Keratinocyte (primary cell): ENCODE data around the gene MPP2. TPM values are rescaled to one million over a fixed set of nuclear protein-coding genes. Genes with fewer than 3 reads are reported as not detected.

Experiments used
- DNase-seq: peaks from one replicate; pipeline ENCODE4 v3.0.0-alpha.2; 2011; ENCODE audit warnings: low read depth, missing footprints, low spot score
- FAIRE-seq: peaks from 2 replicates; lab custom pipeline; 2011; peaks lifted over from hg19 to GRCh38; lab: Jason Lieb, UNC
- H2AFZ ChIP-seq: 2 replicates; pipeline ENCODE4 v1.6.0; 2012; ENCODE audit warnings: low read length, control low read depth, inconsistent platforms; ENCODE audit not compliant: control insufficient read depth
- H3K27ac ChIP-seq: 2 replicates; pipeline ENCODE4 v1.5.1; 2011; ENCODE audit warnings: low read length; ENCODE audit not compliant: control insufficient read depth, insufficient read depth
- H3K27me3 ChIP-seq: 3 replicates; pipeline ENCODE4 v1.6.0; 2011; ENCODE audit warnings: low read length; ENCODE audit not compliant: control insufficient read depth, insufficient read depth; ENCODE audit errors: extremely low read depth
- H3K36me3 ChIP-seq, 2 experiments: 2 replicates in 1 of 2; 3 replicates in 1 of 2; pipeline ENCODE4 v1.5.1; 2011; ENCODE audit warnings: low read length in 2 of 2, mild to moderate bottlenecking in 1 of 2; ENCODE audit not compliant: control insufficient read depth in 2 of 2, insufficient read depth in 2 of 2; ENCODE audit errors: extremely low read depth in 1 of 2
- H3K4me1 ChIP-seq: 3 replicates; pipeline ENCODE4 v1.5.1; 2011; ENCODE audit warnings: low read length; ENCODE audit not compliant: control insufficient read depth, insufficient read depth; ENCODE audit errors: extremely low read depth
- H3K4me2 ChIP-seq: 3 replicates; pipeline ENCODE4 v1.6.0; 2011; ENCODE audit warnings: low read depth, low read length; ENCODE audit not compliant: control insufficient read depth, insufficient read depth; ENCODE audit errors: extremely low read depth
- H3K4me3 ChIP-seq, 3 experiments: fragments of 200-600 bp in 1 of 3; sonication (generic) in 1 of 3; 2 replicates in 2 of 3; 3 replicates in 1 of 3; pipeline ENCODE4 v1.5.1; 2011 to 2016; ENCODE audit warnings: low read length in 3 of 3, mild to moderate bottlenecking in 3 of 3, control low read depth in 2 of 3, inconsistent platforms in 1 of 3, low read depth in 1 of 3, mixed read lengths in 1 of 3, mixed run types in 1 of 3, moderate library complexity in 1 of 3; ENCODE audit not compliant: control insufficient read depth in 2 of 3, insufficient read depth in 2 of 3; ENCODE audit errors: extremely low read depth in 1 of 3
- H3K79me2 ChIP-seq: 2 replicates; pipeline ENCODE4 v1.6.0; 2012; ENCODE audit warnings: low read length; ENCODE audit not compliant: control insufficient read depth, insufficient read depth
- H3K9ac ChIP-seq: 3 replicates; pipeline ENCODE4 v1.6.0; 2011; ENCODE audit warnings: low read length; ENCODE audit not compliant: control insufficient read depth, insufficient read depth; ENCODE audit errors: extremely low read depth
- H3K9me1 ChIP-seq: 3 replicates; pipeline ENCODE4 v1.6.0; 2011; ENCODE audit warnings: low read length; ENCODE audit not compliant: control insufficient read depth, insufficient read depth; ENCODE audit errors: extremely low read depth
- H3K9me3 ChIP-seq: 2 replicates; pipeline ENCODE4 v1.5.1; 2012; ENCODE audit warnings: low read depth, low read length; ENCODE audit not compliant: control insufficient read depth
- H4K20me1 ChIP-seq: 3 replicates; pipeline ENCODE4 v1.6.0; 2011; ENCODE audit warnings: low read length; ENCODE audit not compliant: control insufficient read depth, insufficient read depth; ENCODE audit errors: extremely low read depth
- CTCF ChIP-seq, 3 experiments: IDR thresholded peaks in 1 of 3; conservative IDR thresholded peaks in 1 of 3; optimal IDR thresholded peaks in 1 of 3; 2 replicates in 2 of 3; 3 replicates in 1 of 3; pipeline versions ENCODE3 to v1.5.1; 2011; ENCODE audit warnings: low read length in 3 of 3, mild to moderate bottlenecking in 3 of 3, moderate library complexity in 2 of 3, control low read depth in 1 of 3, inconsistent platforms in 1 of 3; ENCODE audit not compliant: insufficient read depth in 2 of 3; ENCODE audit errors: extremely low read depth in 1 of 3
- EZH2 ChIP-seq: IDR thresholded peaks from one replicate; pipeline ENCODE4 v1.6.1; 2012; ENCODE audit warnings: inconsistent platforms, mild to moderate bottlenecking, low read length, moderate library complexity
- dilution Hi-C: fragments of 300-500 bp; cut with MboI; formaldehyde crosslinking; loops from one replicate; pipeline ENCODE4 v1.7.0; 2020; ENCODE audit warnings: low sequenced_read_pairs; ENCODE audit not compliant: extremely low pct_ligation_motif_present
- polyA plus RNA-seq, 5 experiments: library from polyadenylated mRNA; depleted of rRNA in 3 of 5; stranded (reverse) in 3 of 5; stranded (forward) in 1 of 5; unstranded in 1 of 5; fragments of >200 nt; gene quantifications; 1 replicate in 1 of 5; 2 replicates in 3 of 5; 3 replicates in 1 of 5; pipeline versions ENCODE4 v1.2.1 to v1.2.3, GENCODE V29; 2011 to 2012; ENCODE audit warnings: missing spikeins in 2 of 5, low read depth in 1 of 5, low replicate concordance in 1 of 5

MPP2 gene
- polyA plus RNA-seq, 1 donor (not counting 4 experiments of a cell fraction or from before 2014, with no cell fraction given): 0.12 TPM

- H3K4me1 ChIP-seq: peaks cover 1% of the 10 kb centered on the region
- TF ChIP-seq CTCF (optimal IDR thresholded peaks at IDR 0.05 in 1 of 3, IDR thresholded peaks at IDR 0.05 in 1 of 3, conservative IDR thresholded peaks at IDR 0.05 in 1 of 3; ENCODE audit: extremely low read depth in 1 of 3, insufficient read depth in 2 of 3, low read length in 3 of 3): no peak
- TF ChIP-seq EZH2: no peak
- peaks cover 40% of the 10 kb centered on the region for H3K27me3 ChIP-seq
- no peak overlapping the region for H3K4me2 ChIP-seq
- H2AFZ ChIP-seq: no peak overlapping the region
- FAIRE-seq: no peak
- no peaks in the 10 kb centered on the region for H3K79me2 ChIP-seq
- dilution Hi-C loops: no loop called here
- no peaks in the 10 kb centered on the region for H3K9me1 ChIP-seq
- no peak overlapping the region for H3K9ac ChIP-seq
- H3K9me3 ChIP-seq: no peaks in the 10 kb centered on the region
- DNase-seq: no peak
- H3K36me3 ChIP-seq: no peaks in the 10 kb centered on the region
- no peak overlapping the region for H3K4me3 ChIP-seq
- no peaks in the 10 kb centered on the region for H4K20me1 ChIP-seq
- H3K27ac ChIP-seq: no peak overlapping the region
Measured at GRCh38 chr17:43912635-43913304, 5.4 kb upstream of the MPP2 start.

DNA sequence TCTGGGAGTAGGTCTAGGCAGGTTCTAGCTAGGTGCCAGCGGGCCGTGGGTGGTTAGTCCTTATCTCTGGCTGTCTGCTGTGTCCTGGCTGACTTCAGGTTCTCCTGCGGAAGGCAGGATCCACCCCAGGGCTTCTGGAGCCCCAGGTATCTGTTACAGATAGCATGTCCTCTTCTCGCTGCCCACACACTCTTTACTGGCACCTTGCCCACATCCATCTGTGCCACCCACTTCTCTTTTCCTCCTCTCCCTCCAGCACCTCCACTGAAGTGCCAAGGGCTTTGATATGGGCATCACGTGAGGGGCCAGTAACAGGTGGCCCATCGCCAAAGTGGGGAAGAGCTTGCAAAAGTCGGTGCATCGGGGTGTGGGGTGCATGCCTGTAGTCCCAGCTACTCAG, 4.6 kb upstream of the MPP2 start:
- Histone ChIP-seq H3K9ac (no peak overlapping the region), H4K20me1 (no peaks in the 10 kb centered on the region), H3K27ac (no peak overlapping the region), H3K4me3 (no peak overlapping the region), H3K4me2 (no peak overlapping the region), H3K79me2 (no peaks in the 10 kb centered on the region), H2AFZ (no peak overlapping the region), H3K9me1 (no peaks in the 10 kb centered on the region), H3K36me3 (no peaks in the 10 kb centered on the region), H3K4me1 (peaks cover 8% of the 10 kb centered on the region), H3K27me3 (peaks cover 41% of the 10 kb centered on the region), H3K9me3 (no peaks in the 10 kb centered on the region)
- TF ChIP-seq EZH2 (no peak), CTCF (optimal IDR thresholded peaks at IDR 0.05 in 1 of 3, IDR thresholded peaks at IDR 0.05 in 1 of 3, conservative IDR thresholded peaks at IDR 0.05 in 1 of 3; ENCODE audit: extremely low read depth in 1 of 3, insufficient read depth in 2 of 3, low read length in 3 of 3) (no peak)
- FAIRE-seq (no peak), DNase-seq (no peak)
- dilution Hi-C loops: no loop called here
